D721Med (cell line): ENCODE data around the gene OR2C3.

ENCODE experiments used
- DNase-seq: peaks from one replicate; pipeline ENCODE4 v3.0.0; 2011; ENCODE audit warnings: low spot score; ENCODE audit not compliant: insufficient read length
- FAIRE-seq: peaks from 2 replicates; lab custom pipeline; 2011; peaks lifted over from hg19 to GRCh38; lab: Jason Lieb, UNC
- TF ChIP-seq, protein P1 (sequence below): IDR thresholded peaks from 2 replicates; pipeline ENCODE4 v1.5.1; 2012; ENCODE audit warnings: mild to moderate bottlenecking, control low read depth; ENCODE audit not compliant: insufficient read depth; ENCODE audit errors: missing control alignments

Gene OR2C3

DNA sequence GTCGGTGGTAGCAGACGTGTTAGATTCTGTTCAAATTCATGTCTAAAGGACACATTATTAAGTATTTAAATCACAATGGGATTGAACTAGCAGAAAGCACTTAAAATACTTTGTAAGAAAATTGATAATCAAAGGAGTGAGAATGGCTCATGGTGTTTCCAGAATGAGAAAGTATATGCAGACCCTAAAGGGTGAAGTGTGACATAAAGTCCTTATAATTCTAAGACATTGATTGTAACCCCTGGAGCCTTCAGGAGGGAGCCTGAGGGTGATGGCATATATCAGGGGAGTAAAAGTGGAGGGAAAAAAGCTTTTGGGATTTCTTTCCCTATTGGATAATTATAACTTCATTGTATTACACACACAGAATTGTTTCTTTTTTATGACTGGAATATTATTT is at the start of gene OR2C3:
OR2C3 (minus strand) TSS at position 101 of the 400 bp plus-strand sequence. CDS start 3,929 bp downstream, outside the sequence.
- no peak for DNase-seq
- TF ChIP-seq, protein P1, sequence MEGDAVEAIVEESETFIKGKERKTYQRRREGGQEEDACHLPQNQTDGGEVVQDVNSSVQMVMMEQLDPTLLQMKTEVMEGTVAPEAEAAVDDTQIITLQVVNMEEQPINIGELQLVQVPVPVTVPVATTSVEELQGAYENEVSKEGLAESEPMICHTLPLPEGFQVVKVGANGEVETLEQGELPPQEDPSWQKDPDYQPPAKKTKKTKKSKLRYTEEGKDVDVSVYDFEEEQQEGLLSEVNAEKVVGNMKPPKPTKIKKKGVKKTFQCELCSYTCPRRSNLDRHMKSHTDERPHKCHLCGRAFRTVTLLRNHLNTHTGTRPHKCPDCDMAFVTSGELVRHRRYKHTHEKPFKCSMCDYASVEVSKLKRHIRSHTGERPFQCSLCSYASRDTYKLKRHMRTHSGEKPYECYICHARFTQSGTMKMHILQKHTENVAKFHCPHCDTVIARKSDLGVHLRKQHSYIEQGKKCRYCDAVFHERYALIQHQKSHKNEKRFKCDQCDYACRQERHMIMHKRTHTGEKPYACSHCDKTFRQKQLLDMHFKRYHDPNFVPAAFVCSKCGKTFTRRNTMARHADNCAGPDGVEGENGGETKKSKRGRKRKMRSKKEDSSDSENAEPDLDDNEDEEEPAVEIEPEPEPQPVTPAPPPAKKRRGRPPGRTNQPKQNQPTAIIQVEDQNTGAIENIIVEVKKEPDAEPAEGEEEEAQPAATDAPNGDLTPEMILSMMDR = no peak
- no peak for FAIRE-seq

DNA sequence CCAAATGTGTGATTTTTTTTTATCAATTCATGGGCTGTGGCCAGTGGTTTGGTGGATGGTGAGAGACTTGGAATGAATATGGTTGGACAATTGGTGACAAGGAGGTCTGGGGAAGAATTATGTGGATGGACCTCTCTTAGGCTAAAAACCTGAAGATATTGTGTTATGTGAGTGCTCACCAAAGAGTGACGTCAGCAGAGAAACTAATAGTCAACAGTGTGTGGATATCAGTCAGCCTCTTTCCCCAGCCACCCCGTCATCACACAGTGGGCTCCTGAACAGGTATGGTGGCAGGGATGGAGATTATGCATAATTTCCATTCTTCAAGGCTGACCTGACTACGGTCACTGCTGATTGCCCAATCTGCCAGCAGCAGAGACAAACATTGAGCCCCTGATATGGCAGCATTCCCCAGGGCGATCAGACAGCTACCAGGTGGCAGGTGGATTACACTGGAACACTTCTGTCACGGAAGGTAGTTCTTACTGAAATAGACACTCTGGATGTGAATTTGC is 42.8 kb upstream of the OR2C3 start:
- FAIRE-seq (no peak), DNase-seq (no peak)
- TF ChIP-seq, protein P1 = no peak

DNA sequence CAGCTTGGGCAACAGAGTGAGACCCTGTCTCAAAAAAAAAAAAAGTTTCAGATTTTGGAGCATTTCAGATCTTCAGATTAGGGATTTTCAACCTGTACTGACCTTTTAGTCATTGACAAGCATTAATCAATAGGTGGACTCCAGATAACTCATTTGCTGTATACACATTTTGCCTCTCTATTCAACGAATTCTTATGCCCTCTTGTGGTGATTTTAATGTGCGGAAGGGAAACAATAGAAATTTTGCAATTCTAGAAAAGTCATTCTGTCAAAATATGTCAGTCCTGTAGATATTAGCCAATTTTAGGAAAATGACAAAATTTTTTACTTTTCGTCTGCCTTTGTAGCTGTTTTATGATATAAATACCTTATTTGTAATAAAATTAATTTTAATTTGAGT is 40.3 kb upstream of the OR2C3 start:
- FAIRE-seq (peak; percentile 84), DNase-seq (no peak)

DNA sequence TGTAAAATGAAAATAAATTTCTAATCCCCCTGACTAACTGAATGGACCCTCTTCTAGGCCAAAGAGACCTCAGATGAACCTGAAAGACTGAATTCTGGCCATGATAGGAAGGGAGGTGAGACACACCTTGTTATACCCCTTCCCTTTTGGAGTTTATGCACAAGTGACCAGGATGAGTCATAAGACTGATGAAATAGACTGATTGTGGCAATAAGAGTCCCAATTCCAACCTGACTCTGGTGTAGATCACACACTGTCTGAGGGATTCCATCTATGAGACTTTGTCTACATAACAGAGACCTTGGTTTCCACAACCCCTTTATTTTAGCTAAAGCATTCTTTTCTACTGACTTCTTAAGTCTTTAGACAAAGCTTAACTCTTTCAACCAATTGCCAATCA is 38.4 kb upstream of the OR2C3 start:
- FAIRE-seq (no peak), DNase-seq (no peak)
- TF ChIP-seq, protein P1 = no peak

More for the DNA sequence above, 40.3 kb upstream of the OR2C3 start:
- TF ChIP-seq, protein P1 = peak; percentile 68

DNA sequence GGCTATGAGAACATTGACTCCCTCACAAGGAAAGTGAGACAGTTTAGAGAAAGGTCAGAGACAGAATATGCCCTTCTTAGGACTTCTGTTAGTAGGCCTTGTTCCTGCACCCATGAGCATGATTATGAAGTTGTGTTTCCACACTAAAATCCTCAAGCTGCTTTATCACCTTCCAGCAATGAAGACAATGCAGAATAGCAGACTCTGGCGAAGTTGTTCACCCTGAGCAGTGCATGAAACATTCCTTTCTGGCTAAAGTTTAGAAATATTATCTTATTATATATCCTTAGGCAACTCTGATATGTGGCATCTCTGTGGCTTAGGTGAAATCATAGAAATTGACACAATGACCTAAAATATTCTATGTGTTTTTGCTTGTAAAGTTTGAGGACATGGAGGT is 38.0 kb upstream of the OR2C3 start:
- no peak for DNase-seq
- FAIRE-seq = no peak
- TF ChIP-seq, protein P1 = no peak

DNA sequence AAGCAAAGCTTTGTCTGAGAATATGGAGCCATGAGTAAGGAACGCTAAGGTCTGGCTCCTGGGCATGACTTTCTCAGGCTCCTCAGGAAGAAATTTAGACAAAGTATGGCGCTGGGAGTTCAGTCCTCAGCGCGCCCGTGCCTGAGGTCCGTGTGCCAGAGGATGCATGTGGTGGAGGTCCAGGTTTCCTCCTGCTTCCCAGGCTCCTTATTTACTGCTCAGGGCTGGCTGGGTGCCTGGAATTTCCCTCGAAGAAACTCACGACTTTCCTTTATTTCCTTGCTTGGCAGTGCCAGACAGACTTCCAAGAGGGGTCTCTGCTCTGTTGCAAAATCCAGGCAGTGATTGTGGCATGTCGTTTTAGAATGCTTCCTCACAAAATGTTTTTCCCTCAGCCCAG is 26.0 kb upstream of the OR2C3 start:
- DNase-seq = no peak
- no peak for FAIRE-seq
- TF ChIP-seq, protein P1 = no peak

DNA sequence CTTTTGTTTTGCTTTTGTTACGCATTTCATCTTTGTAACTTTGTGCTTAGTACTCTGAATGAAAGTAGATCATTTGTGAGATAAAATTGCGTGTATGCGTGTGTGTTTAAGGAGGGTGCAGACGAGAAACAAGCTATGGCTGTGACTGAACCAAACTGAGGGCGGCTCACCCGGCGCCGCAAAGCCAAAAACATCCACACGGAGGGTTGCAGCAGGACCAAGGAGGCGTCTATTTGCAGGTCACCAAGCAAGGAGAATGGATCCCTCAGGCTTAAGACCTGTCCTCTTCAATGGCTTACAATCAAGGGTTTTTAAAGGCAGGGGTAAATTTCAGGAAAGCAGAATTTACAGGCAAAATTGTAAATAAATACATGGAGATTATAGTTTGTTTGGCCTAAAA is 25.5 kb upstream of the OR2C3 start:
- FAIRE-seq = no peak
- DNase-seq = no peak
- TF ChIP-seq, protein P1 = no peak
